NAMALWA (cell line): ENCODE results near the gene CS.
A peak's percentile ranks its signal among the peaks of the same experiment; 100 is the strongest.
"Not testable (repeated sequence)": the region's sequence is repeated elsewhere in the genome, so short reads cannot be mapped to it uniquely, and the experiment has no call there.

ENCODE experiments used
- DNase-seq: peaks from one replicate; pipeline ENCODE4 v3.0.0-alpha.2; 2015; ENCODE audit warnings: low spot score

The CS gene

GRCh38 chr12:56299853-56300643 lies at the start of gene CS:
Gene CS (minus strand): TSS chr12:56300330. CDS start chr12:56300201, 129 bp downstream.
- DNase-seq, result peak; percentile 99

GRCh38 chr12:56348776-56349175 lies 48.6 kb upstream of the CS start:
- no peak for DNase-seq

- DNase-seq, result not testable (repeated sequence)
Measured at GRCh38 chr12:56347255-56347654, 47.1 kb upstream of the CS start.

- DNase-seq, result no peak
Measured at GRCh38 chr12:56346675-56347074, 46.5 kb upstream of the CS start.

- not testable (repeated sequence) for DNase-seq
Measured at GRCh38 chr12:56342290-56342689, 42.2 kb upstream of the CS start.

- no peak for DNase-seq
Measured at GRCh38 chr12:56341616-56342015, 41.5 kb upstream of the CS start.

- DNase-seq, result no peak
Measured at GRCh38 chr12:56339158-56339422, 39.0 kb upstream of the CS start.

GRCh38 chr12:56338308-56339157 lies 38.4 kb upstream of the CS start, which contains the start of gene IL23A:
Gene IL23A (plus strand): TSS chr12:56338884. CDS start chr12:56339045, 161 bp downstream.
- no peak for DNase-seq

- DNase-seq, result no peak
Measured at GRCh38 chr12:56337753-56338251, 37.7 kb upstream of the CS start.

- DNase-seq, result peak; percentile 59
Measured at GRCh38 chr12:56336361-56337167, 36.4 kb upstream of the CS start.

GRCh38 chr12:56335527-56335926 lies 35.4 kb upstream of the CS start:
- DNase-seq, result not testable (repeated sequence)

- DNase-seq, result peak; percentile 45
Measured at GRCh38 chr12:56334490-56334793, 34.3 kb upstream of the CS start.

GRCh38 chr12:56333679-56334489 lies 33.8 kb upstream of the CS start, which contains the start of gene PAN2:
Gene PAN2 (minus strand): TSS chr12:56334000. CDS start chr12:56333094, 906 bp downstream.
- DNase-seq, result peak; percentile 97

- DNase-seq, result no peak
Measured at GRCh38 chr12:56333197-56333678, 33.1 kb upstream of the CS start.

- no peak for DNase-seq
Measured at GRCh38 chr12:56332512-56333196, 32.5 kb upstream of the CS start.

GRCh38 chr12:56330936-56331490 lies 30.9 kb upstream of the CS start:
- DNase-seq, result no peak

GRCh38 chr12:56326533-56326932 lies 26.4 kb upstream of the CS start:
- DNase-seq, result no peak

- no peak for DNase-seq
Measured at GRCh38 chr12:56326126-56326525, 26.0 kb upstream of the CS start.

- DNase-seq, result no peak
Measured at GRCh38 chr12:56324206-56324605, 24.1 kb upstream of the CS start.

- not testable (repeated sequence) for DNase-seq
Measured at GRCh38 chr12:56321610-56322009, 21.5 kb upstream of the CS start.
